SK-N-SH (cell line): ENCODE measurements around the gene PSMD3. TPM values are rescaled to one million over a fixed set of nuclear protein-coding genes. Genes with fewer than 3 reads are reported as not detected.

Experiments
- CTCF ChIA-PET: fragments of 300-600, 350-600 bp; formaldehyde crosslinking; extraction: SDS; loops from one replicate; lab custom pipeline; 2021; lab: Yijun Ruan, JAX
- POLR2A ChIA-PET: fragments of 350-600 bp; sonication (Branson Sonifier 250); formaldehyde crosslinking; extraction: SDS; loops from one replicate; lab custom pipeline; 2020; ENCODE audit warnings: antibody characterized with exemption, inconsistent platforms; lab: Yijun Ruan, JAX
- DNase-seq: peaks from one replicate; pipeline ENCODE4 v3.0.0; 2012
- H2AFZ ChIP-seq: fragments of 200-600 bp; sonication (generic); 2 replicates; pipeline ENCODE4 v1.8.1; 2016; ENCODE audit warnings: antibody characterized with exemption, mild to moderate bottlenecking, low read depth
- H3F3A ChIP-seq: fragments of 200-600 bp; sonication (generic); replicated peaks from 2 replicates; pipeline ENCODE3; 2016; ENCODE audit warnings: antibody characterized with exemption, mild to moderate bottlenecking; ENCODE audit not compliant: insufficient read depth
- H3K27ac ChIP-seq, 2 experiments: fragments of 200-500 bp in 1 of 2; fragments of 200-600 bp in 1 of 2; sonication (Bioruptor generic) in 1 of 2; sonication (generic), shearing (Covaris generic) in 1 of 2; 2 replicates each; pipeline versions ENCODE4 v1.5.1 to v1.6.1; 2014 to 2016; ENCODE audit warnings: low read depth in 2 of 2, inconsistent platforms in 1 of 2, low read length in 1 of 2, mild to moderate bottlenecking in 1 of 2, mixed read lengths in 1 of 2
- H3K27me3 ChIP-seq: fragments of 200-600 bp; sonication (generic), shearing (Covaris generic); 2 replicates; pipeline ENCODE4 v1.6.1; 2016; ENCODE audit warnings: mixed run types; ENCODE audit not compliant: insufficient read depth
- H3K36me3 ChIP-seq, 2 experiments: fragments of 200-500 bp in 1 of 2; fragments of 200-600 bp in 1 of 2; sonication (Bioruptor generic) in 1 of 2; sonication (generic) in 1 of 2; replicated peaks in 1 of 2; 2 replicates each; pipeline versions ENCODE3 to v1.5.1; 2014 to 2016; ENCODE audit warnings: low read length in 1 of 2, mild to moderate bottlenecking in 1 of 2; ENCODE audit not compliant: insufficient read depth in 2 of 2, control insufficient read depth in 1 of 2
- H3K4me1 ChIP-seq, 2 experiments: fragments of 200-500 bp in 1 of 2; fragments of 200-600 bp in 1 of 2; sonication (Bioruptor generic) in 1 of 2; sonication (generic), shearing (Covaris generic) in 1 of 2; 2 replicates each; pipeline versions ENCODE4 v1.5.1 to v1.6.1; 2014 to 2016; ENCODE audit warnings: low read depth in 1 of 2, low read length in 1 of 2, mixed run types in 1 of 2; ENCODE audit not compliant: insufficient read depth in 2 of 2, control insufficient read depth in 1 of 2
- H3K4me2 ChIP-seq: fragments of 200-600 bp; sonication (generic), shearing (Covaris generic); 2 replicates; pipeline ENCODE4 v1.6.1; 2017; ENCODE audit warnings: mixed run types
- H3K4me3 ChIP-seq, 2 experiments: fragments of 200-500 bp in 1 of 2; fragments of 200-600 bp in 1 of 2; sonication (Bioruptor generic) in 1 of 2; sonication (generic), shearing (Covaris generic) in 1 of 2; 2 replicates each; pipeline versions ENCODE4 v1.5.1 to v1.8.1; 2014 to 2016; ENCODE audit warnings: low read depth in 2 of 2, inconsistent platforms in 1 of 2, low read length in 1 of 2, mild to moderate bottlenecking in 1 of 2, mixed read lengths in 1 of 2, moderate library complexity in 1 of 2
- H3K79me2 ChIP-seq: fragments of 200-600 bp; sonication (generic); 2 replicates; pipeline ENCODE4 v1.8.1; 2017; ENCODE audit warnings: mild to moderate bottlenecking; ENCODE audit not compliant: insufficient read depth
- H3K9ac ChIP-seq: fragments of 200-600 bp; sonication (generic); 2 replicates; pipeline ENCODE4 v1.6.1; 2017; ENCODE audit warnings: mixed run types
- H3K9me2 ChIP-seq: fragments of 200-600 bp; sonication (generic); 2 replicates; pipeline ENCODE4 v1.6.1; 2017; ENCODE audit warnings: mixed run types
- H3K9me3 ChIP-seq: fragments of 200-600 bp; sonication (generic); 2 replicates; pipeline ENCODE4 v1.6.1; 2017; ENCODE audit warnings: mixed run types, mild to moderate bottlenecking, moderate library complexity
- H4K20me1 ChIP-seq: fragments of 200-600 bp; sonication (generic); 2 replicates; pipeline ENCODE4 v1.6.1; 2017; ENCODE audit warnings: mild to moderate bottlenecking, mixed run types; ENCODE audit not compliant: insufficient read depth
- ELF1 ChIP-seq: IDR thresholded peaks from 2 replicates; pipeline ENCODE4 v1.4.0; 2012
- FOSL2 ChIP-seq: IDR thresholded peaks from 2 replicates; pipeline ENCODE4 v1.4.0; 2012; ENCODE audit warnings: low read depth, mild to moderate bottlenecking, moderate library complexity, borderline replicate concordance
- FOXJ3 ChIP-seq: sonication (generic); formaldehyde crosslinking; IDR thresholded peaks from 2 replicates; pipeline ENCODE4 v1.5.1; 2020; ENCODE audit warnings: mild to moderate bottlenecking, missing genetic modification reagents
- FOXM1 ChIP-seq: IDR thresholded peaks from 2 replicates; pipeline ENCODE4 v1.4.0; 2012; ENCODE audit warnings: low read depth, mild to moderate bottlenecking
- GABPA ChIP-seq: IDR thresholded peaks from 2 replicates; pipeline ENCODE4 v1.4.0; 2012; ENCODE audit warnings: low read depth, mild to moderate bottlenecking
- GATA2 ChIP-seq: sonication (generic); formaldehyde crosslinking; IDR thresholded peaks from 2 replicates; pipeline ENCODE4 v1.5.0; 2020; ENCODE audit warnings: mild to moderate bottlenecking, missing genetic modification reagents
- MAX ChIP-seq: IDR thresholded peaks from 2 replicates; pipeline ENCODE4 v1.4.0; 2012; ENCODE audit warnings: low read depth
- NFIC ChIP-seq: IDR thresholded peaks from 2 replicates; pipeline ENCODE4 v1.4.0; 2012; ENCODE audit warnings: borderline replicate concordance
- NRF1 ChIP-seq: IDR thresholded peaks from 2 replicates; pipeline ENCODE4 v1.6.1; 2012; ENCODE audit warnings: low read depth, mild to moderate bottlenecking, low read length
- RCOR1 ChIP-seq: fragments of 150-350 bp; IDR thresholded peaks from 2 replicates; pipeline ENCODE4 v1.6.1; 2017; ENCODE audit warnings: antibody characterized with exemption, low read length
- REST ChIP-seq: IDR thresholded peaks from 2 replicates; pipeline ENCODE4 v1.6.1; 2012; ENCODE audit warnings: mild to moderate bottlenecking, low read depth, low read length, moderate library complexity
- SIN3A ChIP-seq: IDR thresholded peaks from 2 replicates; pipeline ENCODE4 v1.6.1; 2012; ENCODE audit warnings: low read depth, mild to moderate bottlenecking, low read length, moderate library complexity, borderline replicate concordance
- SMC3 ChIP-seq: IDR thresholded peaks from 2 replicates; pipeline ENCODE4 v1.6.1; 2012; ENCODE audit warnings: low read depth, low read length, improper control_type of control experiment
- TCF12 ChIP-seq: IDR thresholded peaks from 2 replicates; pipeline ENCODE4 v1.4.0; 2012
- USF1 ChIP-seq: IDR thresholded peaks from 2 replicates; pipeline ENCODE4 v1.4.0; 2012; ENCODE audit warnings: low read depth, borderline replicate concordance
- WGBS: methylation state at CpG from one replicate; pipeline ENCODE4 v1.1.6; 2017; ENCODE audit warnings: low lambda C conversion rate; 5-methylcytosine and 5-hydroxymethylcytosine counted together
- polyA plus RNA-seq, 3 experiments: library from polyadenylated mRNA; depleted of rRNA; stranded (reverse); fragments of >200 nt; gene quantifications; 2 replicates each; pipeline ENCODE4 v1.2.3, GENCODE V29; 2012
- TF ChIP-seq, protein P1 (sequence below): IDR thresholded peaks from 2 replicates; pipeline ENCODE4 v1.4.0; 2012; ENCODE audit warnings: low read depth, borderline replicate concordance

The PSMD3 gene
- polyA plus RNA-seq, 1 of the 3 experiments (the other 2 are of a cell fraction) = 104 TPM

DNA sequence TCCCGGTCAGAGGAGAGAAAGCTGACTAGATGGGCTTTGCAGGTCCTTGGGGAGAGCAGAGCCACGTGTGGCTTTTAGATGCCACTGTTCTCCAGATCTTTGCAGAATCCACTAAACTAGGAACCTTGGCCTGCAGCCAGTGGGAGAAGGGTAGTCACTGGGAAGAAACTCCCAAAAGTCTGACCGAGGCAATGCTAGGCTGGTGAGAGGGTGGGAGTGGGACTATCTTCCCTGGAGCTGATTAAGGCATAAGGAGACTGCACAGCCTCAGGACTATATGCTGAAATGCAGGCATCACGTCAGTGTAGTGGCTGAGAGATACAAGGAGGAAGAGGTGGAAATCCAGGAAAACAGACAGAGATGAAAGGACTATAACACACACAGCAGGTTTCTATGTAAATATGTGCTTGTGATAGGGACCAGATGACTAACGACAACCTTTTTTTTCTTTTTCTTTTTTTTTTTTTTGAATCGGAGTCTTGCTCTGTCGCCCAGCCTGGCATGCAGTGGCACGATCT is 20.0 kb upstream of the PSMD3 start:
- Histone ChIP-seq H4K20me1 (no peaks in the 10 kb centered on the region), H3K4me1 (no peaks in the 10 kb centered on the region), H3K9me2 (no peaks in the 10 kb centered on the region), H3K9ac (no peak overlapping the region), H3K9me3 (no peaks in the 10 kb centered on the region), H3F3A (no peaks in the 10 kb centered on the region), H3K4me3 (no peak overlapping the region), H3K36me3 (no peaks in the 10 kb centered on the region), H3K27ac (no peak overlapping the region), H3K79me2 (no peaks in the 10 kb centered on the region), H3K4me2 (no peak overlapping the region), H3K27me3 (no peaks in the 10 kb centered on the region), H2AFZ (no peak overlapping the region)
- no peak for DNase-seq
- CTCF ChIA-PET = interaction anchor here (2.5 kb wide), 1 partner anchor 18 kb away, joined by 35 read pairs; the partner anchor contains the start of gene PSMD3
- WGBS = 80% methylated on average over 8 of the region's 8 CpGs
- POLR2A ChIA-PET = interaction anchor here (2.3 kb wide), 1 partner anchor 20 kb away, joined by 7 read pairs; the partner anchor contains the start of gene PSMD3
- TF ChIP-seq NRF1 (no peak), NFIC (no peak), GATA2 (CRISPR knock-in tag) (no peak), FOSL2 (no peak), SMC3 (no peak), USF1 (no peak), ELF1 (no peak), FOXJ3 (CRISPR knock-in tag) (no peak), TCF12 (no peak), MAX (no peak), REST (no peak), FOXM1 (no peak), SIN3A (no peak), GABPA (no peak), RCOR1 (no peak)
- TF ChIP-seq, protein P1, sequence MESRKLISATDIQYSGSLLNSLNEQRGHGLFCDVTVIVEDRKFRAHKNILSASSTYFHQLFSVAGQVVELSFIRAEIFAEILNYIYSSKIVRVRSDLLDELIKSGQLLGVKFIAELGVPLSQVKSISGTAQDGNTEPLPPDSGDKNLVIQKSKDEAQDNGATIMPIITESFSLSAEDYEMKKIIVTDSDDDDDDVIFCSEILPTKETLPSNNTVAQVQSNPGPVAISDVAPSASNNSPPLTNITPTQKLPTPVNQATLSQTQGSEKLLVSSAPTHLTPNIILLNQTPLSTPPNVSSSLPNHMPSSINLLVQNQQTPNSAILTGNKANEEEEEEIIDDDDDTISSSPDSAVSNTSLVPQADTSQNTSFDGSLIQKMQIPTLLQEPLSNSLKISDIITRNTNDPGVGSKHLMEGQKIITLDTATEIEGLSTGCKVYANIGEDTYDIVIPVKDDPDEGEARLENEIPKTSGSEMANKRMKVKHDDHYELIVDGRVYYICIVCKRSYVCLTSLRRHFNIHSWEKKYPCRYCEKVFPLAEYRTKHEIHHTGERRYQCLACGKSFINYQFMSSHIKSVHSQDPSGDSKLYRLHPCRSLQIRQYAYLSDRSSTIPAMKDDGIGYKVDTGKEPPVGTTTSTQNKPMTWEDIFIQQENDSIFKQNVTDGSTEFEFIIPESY = no peak
